Measurements from ENCODE around the gene FOXF2.

FOXF2 gene

GRCh38 chr6:1439349-1439748 lies 50.0 kb downstream of the FOXF2 start:
- no peak for DNase-seq (ENCODE audit: low read depth in 2 of 2, low spot score in 1 of 2)

- DNase-seq (ENCODE audit: low read depth in 2 of 2, low spot score in 1 of 2): no peak
These were observed 53.6 kb downstream of the FOXF2 start for GRCh38 chr6:1442929-1443328.
